ENCODE results near the gene ZNF200.
A peak's percentile ranks its signal among the peaks of the same experiment; 100 is the strongest.
"Not testable (repeated sequence)": the region's sequence is repeated elsewhere in the genome, so short reads cannot be mapped to it uniquely, and the experiment has no call there.

The ZNF200 gene

DNA sequence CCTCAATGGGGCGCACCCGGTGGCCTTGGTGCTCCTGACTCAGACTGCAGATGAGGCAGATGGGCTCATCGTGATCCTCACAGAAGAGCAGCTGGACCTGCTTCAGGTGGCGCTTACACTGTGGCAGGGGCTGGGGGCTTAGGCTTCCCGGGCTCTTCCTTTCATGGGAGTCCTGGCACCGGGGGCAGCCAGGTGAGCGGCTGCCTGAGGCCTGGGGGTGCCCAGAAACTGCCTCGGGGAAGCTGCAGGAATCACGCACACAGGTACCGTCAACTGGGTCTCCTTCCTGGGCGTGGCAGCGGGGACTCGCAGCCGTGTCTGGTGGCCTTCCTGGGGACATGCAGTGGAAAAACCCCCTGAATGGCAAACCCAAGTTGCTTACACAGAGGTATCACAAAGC lies 14.5 kb upstream of the ZNF200 start:
- no peak for DNase-seq

DNA sequence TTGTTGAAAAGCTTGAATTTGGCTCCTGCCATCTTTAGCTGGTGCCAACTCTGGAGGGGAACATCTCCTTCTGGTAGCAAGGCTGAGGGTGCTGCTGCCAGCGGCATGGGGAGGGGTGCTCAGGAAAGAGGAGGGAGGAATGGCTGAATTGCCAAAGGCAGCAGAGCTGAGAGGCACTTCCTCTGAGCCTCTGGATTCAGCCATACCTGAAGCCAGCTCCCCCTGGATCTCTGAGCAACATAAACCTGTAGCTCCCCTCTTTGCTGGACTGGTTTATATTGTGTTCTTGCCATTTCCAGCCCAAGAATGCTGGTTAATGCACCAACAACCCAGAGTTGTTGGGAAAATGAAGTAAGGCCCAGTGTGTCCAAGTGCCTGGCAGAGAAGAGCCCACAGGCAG lies 14.1 kb upstream of the ZNF200 start:
- DNase-seq = no peak

DNA sequence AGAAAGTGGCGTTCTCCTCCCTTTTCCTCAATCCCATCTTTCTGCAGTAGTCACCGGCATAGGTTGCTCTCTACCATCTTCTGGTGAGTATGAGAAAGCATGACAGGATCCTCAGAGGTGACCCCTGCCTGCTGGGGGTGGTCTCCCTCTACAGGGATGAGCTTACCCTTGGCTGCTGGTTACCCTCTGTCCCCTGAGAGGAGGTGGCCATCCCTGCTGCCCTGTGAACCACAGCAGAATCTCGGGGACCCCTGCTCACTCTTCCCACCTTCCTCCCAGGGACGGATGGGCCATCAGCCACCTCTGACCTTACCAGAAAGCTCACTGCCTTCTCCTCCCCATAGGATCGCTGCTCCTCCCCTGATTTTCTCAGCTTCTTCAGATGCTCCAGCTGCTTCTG lies 13.6 kb upstream of the ZNF200 start:
- DNase-seq = no peak

DNA sequence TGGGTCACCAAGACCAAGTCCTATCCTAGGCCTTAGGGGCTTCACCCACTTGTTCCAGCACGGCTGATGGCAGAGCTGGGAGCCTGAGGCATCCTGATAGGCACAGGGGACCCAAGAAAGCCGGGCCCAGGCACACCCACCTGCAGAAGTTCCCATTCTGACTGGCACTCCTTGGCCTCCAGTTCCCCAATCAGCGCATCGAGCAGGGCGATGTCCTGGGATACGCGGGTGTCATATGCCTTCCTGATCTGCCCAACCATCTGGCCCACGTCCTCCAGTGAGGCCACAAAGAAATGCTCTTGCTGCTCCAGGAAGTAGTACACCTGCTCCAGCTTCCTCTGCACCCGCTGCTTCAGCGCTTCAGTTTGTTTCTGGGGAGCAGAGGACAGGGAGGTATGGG lies 11.9 kb upstream of the ZNF200 start:
- DNase-seq = peak in 1 of 2 donors; percentile 34

DNA sequence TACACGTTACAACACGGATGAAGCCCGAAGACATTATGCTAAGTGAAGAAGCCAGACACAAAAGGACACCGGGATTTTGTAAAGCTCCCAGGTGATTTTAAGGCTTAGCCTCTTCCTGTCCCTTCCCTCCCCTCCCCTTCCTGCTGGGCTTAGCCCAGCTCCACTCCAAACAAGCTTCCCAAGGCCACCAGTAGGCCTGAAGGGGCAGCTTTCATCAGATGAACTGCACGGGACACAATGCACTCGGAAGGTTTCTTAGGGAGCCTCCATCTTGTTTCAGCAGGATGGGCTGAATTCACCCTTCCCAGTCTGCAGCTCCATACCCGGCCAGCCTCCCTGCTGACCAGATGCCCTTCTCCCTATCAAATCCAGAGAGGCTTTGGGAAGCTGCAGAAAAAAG lies 11.0 kb upstream of the ZNF200 start:
- DNase-seq = no peak

DNA sequence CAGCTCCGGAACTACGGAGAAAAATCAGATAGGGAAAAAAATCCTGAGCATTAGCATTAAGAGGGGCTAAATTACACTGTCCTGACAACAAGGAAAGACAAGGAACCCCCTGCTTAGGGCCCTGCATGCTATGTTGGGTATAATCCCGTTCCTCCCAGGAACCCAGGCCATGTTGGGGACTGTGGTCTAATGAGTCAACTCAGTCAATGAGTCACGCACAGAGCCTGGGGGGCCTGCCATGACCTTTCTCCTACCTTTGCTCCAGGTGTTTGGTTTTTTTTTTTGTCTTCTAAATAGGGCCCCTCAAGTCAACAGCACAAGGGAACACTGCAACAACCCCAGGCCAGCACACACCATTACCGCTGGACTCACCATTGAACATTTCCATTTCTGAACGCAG lies 8.9 kb upstream of the ZNF200 start:
- no peak for DNase-seq

DNA sequence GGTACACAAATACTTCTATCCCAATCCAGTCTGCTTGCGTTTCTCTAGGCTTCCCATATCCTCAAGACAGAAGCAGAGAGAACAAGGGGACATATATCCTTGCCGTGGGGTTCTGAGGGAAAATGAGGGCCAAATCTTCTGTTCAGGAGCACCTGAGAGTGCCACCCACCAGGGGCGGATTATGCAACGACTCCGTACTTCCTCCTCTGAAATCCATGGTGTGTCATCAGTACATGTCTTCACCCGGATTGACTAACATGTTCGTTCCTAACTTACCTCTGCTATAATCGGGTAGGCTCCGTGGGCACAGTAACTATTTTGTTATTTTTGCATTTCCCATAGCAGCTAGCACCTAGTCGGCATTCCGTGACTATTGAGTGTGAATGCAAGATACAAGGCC lies 7.8 kb upstream of the ZNF200 start:
- peak; percentile 78 to 87 for DNase-seq

DNA sequence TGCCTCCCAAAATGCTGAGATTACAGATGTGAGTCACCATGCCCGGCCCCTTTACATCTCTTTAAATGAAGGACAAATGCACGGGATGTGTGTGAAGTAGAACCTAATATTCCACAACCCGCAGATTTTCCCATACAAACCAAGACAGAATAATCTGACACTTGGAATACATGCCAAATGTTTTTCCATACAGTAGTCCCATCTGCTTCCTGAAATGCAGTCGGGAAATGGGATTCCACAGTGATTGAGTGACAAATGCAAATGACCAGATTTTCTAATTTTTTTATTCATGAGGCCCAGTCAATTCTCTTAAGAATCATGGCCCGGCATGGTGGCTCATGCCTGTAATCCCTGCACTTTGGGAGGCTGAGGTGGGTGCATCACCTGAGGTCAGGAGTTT lies 6.8 kb upstream of the ZNF200 start:
- DNase-seq = no peak

DNA sequence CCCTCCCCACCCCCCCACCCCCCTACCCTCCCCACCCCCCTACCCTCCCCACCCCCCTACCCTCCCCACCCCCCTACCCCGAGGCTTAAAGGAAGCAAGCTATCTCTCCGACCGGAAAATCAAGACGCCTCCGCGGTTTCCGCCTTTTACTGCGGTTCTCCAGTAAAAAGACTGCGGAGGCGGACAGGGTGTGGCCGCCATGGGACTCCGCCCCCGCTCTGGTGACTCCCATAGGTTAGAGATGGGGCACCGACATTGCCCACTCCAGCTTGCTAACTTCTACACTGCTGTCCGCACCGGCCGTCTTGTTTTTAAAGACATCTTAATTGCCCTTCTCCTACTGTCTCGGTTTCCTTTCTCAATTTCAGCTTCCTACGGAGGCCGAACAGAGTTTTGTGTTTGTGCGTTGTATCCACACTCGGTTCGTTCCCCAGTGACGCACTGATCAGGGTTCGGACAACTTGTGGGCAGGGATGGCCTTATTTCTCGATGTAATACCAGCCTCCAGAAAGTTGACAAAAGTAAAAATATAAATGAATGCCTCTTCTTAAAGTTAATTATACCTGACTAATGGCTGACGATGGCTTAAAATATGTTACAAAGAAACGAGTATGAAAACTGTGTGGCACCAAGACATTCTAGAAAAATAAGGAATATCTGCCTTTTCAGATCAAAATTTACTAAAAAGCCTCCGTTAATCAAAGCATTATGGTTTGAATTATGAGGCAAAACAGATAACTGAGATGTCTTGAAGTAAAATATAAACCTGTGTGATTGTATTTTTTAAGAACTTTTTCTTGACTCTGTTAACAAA lies 1.1 kb upstream of the ZNF200 start:
- DNase-seq = peak; percentile 81 to 86

DNA sequence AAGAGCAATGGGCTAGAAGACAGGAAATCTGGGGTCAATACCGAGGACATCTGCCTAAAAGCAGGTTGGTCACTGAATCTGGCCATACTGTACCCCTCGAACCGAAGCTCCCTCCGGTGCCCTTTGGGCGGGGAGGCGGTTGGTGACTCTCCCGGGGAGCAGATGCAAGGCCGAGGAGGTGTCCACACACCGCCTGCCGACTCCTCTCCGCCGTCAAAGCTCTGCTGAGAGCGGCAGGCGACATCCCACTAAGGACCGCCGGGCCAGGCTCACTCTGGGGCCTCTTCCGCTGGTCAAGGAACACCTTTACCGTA lies 458 bp downstream of the ZNF200 start:
- peak in 1 of 2 donors; percentile 21 for DNase-seq

DNA sequence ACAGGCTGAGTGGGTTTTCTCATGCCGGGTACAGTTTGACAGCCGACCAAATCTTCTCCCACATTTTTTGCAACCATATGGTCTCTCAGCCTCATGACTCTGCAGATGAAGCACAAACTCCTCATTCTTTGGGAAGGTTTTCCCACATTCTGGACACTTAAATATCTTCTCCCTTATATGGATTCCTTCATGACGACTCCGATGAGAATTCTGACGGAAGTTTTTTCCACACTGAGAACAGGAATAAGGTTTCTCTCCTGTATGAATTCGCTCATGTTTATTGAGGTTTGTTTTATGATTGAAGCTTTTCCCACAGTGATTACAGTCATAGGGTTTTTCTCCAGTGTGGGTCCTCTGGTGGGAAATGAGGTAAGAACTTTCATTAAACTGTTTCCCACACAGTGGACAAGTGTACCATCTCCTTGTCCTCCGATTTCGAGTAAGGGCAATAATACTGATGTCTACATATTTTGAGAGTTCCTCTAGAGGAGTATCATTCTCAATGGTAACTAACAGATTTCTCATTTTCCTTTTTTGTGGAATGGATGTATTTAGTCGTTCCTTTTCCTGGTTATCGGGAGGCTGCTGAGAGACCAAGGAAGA lies 10.9 kb downstream of the ZNF200 start:
- no peak for DNase-seq

DNA sequence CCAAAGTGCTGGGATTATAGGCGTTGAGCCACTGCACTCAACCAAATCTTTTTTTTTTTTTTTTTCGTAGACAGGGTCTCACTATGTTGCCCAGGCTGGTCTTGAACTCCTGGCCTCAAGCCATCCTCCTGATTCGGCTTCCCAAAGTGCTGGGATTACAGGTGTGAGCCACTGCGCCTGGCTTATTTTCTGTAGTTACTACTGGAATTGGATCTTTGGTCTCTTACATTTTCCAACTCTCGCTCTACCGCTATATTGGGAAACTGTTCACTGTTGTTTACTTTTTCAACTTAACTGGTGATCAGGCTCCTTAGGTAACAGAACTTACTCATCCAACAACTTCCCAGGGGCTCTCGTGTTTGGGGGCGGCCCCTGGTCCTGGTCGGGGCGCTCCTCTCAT lies 14.1 kb downstream of the ZNF200 start:
- DNase-seq = no peak

DNA sequence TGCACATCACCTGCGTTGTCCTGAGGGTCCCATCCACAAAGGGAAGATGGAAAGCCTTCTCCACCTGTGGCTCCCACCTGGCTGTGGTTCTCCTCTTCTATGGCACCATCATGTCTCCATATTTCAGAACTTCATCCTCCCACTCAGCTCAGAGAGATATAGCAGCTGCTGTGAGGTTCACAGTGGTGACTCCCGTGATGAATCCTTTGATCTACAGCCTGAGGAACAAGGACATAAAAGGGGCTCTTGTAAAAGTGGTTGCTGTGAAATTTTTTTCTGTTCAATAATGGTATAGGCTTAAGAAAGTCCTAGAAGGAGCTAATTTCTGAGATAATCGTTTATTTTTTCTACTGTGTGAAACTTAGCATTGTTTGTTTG lies 18.7 kb downstream of the ZNF200 start:
- no peak for DNase-seq

DNA sequence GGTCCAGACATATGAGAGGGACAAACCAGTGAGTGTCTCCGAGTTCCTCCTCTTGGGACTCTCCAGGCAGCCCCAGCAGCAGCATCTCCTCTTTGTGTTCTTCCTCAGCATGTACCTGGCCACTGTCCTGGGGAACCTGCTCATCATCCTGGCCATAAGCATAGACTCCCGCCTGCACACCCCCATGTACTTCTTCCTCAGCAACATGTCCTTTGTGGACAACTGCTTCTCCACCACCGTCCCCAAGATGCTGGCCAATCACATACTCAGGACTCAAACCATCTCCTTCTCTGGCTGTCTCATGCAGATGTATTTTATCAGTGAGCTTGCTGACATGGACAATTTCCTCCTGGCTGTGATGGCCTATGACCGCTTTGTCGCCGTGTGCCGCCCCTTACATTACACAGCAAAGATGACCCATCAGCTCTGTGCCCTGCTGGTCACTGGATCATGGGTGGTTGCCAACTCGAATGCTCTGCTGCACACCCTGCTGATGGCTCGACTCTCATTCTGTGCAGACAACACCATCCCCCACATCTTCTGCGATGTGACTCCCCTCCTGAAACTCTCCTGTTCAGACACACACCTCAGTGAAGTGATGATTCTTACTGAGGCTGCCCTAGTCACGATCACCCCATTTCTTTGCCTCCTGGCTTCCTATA lies 19.2 kb downstream of the ZNF200 start:
- no peak for DNase-seq

DNA sequence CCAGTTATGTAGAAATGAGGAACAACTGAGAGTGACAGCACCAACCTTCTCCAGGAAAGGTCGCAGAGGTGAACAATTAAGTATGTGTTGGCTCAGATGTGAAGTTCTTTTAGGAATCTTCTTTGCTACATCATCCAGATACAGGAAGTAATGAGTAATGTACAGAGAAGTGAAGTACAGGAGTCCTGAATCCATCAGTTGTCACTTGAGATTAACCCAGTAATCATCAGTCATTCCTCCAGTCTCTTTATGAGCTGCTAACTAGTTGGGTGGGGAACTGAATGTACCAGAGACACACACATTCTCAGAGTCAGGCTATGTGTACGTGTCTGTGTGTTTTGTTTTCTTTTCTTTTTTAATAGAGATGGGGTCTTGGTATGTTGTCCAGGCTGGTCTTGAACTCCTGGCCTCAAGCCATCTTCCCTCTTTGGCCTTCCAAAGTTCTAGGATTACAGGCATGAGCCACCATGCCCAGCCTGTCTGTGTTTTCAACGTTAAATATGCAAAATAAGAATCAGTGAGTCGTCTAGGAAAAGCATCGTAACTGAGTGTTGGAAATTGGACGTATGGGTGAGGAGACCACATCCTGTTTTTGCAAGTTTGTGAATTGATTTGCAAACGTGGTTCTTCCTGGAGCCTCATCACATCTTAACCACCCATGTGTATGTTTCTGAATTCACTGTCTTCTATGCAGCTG lies 19.9 kb downstream of the ZNF200 start:
- no peak for DNase-seq

DNA sequence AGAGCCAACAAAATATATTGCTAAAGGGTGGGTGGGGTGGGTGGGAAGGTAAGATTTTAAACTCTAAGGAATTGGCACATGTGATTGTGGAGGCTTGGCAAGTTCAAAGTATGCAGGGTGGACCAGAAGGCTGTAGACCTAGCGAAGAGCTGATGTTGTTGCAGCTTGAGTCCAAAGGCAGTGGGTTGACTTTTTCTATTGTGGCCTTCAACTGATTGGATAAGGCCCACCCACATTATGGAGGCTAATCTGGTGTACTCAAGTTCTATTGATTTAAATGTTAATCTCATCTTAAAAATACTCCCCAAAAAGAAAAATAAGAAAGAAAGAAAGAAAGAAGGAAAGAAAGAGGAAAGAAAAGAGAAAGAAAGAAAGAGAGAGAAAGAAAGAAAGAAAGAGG lies 22.4 kb downstream of the ZNF200 start:
- DNase-seq = no peak

DNA sequence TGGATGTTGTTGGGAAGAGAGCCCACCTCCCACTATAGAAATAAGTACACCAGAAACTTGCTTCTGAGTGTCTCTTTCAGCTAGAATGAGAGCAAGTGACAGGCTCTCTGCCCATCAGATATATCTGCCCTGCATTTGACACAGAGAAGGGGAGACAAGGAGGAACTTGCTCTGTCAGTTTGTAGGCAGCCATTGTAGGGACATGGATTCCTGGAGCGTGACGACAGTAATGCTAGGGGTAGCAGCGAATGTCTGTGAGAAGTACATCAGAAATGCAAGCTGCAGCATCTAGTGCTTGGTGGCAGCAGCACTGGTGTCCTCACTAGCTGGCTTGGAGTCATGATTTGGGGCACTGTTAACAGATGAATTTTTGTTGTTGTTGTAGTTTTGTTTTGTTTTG lies 23.0 kb downstream of the ZNF200 start:
- no peak for DNase-seq

DNA sequence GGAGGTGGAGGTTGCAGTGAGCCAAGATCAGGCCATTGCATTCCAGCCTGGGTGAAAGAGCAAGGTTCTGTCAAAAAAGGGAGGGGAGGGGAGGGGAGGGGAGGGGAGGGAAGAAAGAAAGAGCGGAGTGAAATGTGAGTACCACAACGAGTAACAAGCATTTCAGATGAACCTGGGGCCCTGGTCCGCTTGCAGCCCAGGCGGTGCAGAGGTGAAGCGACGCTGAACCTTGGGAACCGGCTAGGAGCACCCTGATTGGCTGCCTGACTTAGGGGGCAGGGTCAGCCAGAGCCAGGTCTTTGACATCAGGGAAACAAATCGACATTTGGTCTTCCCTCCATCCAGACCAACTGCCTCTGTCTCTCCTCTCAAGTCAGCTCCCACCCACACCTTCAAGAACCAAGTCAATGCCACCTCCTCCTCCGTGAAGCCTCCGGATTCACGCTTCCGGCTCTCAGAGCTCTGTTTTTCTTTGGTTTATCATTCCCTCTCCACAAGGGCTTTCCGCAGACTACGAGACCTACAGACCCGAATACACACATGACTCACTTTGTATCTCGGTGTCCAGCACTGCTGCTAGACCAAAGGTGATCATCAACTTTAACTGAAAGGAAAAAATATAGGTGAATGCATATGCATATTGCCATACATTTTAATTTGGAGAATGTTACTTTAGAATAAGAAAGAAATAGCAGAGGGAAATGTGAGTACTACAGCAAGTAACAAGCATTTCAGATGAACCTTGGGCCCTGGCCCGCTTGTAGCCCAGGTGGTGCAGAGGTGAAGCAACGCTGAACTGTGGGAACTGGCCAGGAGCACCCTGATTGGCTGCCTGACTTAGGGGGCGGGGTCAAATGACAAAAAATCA lies 27.6 kb downstream of the ZNF200 start:
- DNase-seq = no peak

DNA sequence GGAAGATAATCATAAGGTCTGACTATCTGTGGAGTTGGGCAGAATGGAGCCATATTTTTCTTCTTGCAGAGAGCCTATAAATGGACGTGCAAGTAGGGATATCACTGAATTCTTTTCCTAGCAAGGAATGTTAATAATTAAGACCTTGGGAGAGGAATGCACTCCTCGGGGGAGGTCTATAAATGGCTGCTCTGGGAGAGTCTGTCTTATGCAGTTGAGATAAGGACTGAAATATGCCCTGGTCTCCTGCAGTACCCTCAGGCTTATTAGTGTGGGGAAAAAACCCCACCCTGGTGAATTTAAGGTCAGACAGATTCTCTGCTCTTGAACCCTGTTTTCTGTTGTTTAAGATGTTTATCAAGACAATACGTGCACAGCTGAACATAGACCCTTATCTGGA lies 29.0 kb downstream of the ZNF200 start:
- DNase-seq = not testable (repeated sequence)

DNA sequence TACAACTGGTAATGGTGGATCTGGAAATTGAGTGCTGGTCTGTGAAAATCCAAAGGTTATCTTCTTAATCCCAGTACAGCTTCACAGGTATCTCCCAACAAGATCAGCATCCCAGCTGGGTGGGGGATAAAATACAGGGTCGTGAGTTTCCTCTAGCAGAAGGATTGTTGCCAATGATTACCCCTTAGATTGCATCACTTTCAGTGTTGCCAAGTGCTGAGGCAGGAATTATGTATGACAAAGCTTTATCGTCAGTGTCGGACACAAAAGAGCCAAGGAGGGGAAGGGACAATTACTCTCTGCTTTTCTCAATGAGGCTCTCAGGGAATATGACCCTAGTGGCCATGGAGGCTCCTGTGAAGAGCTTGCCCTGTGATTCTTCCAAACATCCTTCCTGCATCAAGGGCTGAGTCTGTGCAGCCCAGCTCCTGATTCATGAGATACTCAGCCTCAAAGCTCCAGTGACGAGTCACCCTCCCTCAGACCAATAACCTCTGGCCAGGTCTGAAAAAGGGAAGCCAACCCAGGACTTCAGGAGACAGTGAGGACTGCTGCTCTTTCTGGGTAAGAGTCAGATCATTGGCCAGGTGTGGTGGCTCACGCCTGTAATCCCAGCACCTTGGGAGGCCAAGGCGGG lies 31.9 kb downstream of the ZNF200 start:
- no peak for DNase-seq

DNA sequence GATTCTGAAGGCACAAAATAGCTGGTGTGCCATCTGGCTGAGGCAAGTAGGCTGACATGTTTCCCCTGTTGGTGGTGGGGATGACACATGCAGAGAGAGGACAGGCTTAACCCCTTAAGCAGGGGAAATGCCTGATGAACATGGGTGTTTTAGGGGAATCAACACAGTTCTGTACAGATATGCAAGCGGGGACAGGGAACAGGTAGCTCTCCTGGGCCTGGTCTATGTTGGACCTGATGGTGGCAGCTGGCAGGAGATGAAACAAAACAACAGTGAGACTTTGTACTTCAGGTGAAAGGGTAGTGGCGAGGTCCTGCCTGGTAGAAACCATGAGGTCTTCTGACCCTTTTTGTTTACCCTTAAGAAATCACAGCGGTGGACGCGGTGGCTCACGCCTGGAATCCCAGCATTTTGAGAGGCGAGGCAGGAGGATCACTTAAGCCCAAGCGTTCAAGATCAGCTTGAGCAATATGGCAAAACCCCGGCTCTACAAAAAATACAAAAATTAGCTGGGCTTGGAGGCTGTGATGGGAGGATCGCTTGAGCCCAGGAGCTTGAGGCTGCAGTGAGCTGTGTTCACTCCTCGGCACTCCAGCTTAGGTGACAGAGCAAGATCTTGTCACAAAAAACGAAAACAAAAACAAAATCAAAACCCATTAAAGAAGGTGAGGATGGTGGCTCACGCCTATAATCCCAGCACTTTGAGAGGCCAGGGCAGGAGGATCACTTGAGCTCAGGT lies 36.5 kb downstream of the ZNF200 start:
- no peak for DNase-seq

All from inflammatory macrophage (primary cell).